Measurements from ENCODE around the gene TBC1D1.
A peak's percentile ranks its signal among the peaks of the same experiment; 100 is the strongest.

Gene TBC1D1, protein sequence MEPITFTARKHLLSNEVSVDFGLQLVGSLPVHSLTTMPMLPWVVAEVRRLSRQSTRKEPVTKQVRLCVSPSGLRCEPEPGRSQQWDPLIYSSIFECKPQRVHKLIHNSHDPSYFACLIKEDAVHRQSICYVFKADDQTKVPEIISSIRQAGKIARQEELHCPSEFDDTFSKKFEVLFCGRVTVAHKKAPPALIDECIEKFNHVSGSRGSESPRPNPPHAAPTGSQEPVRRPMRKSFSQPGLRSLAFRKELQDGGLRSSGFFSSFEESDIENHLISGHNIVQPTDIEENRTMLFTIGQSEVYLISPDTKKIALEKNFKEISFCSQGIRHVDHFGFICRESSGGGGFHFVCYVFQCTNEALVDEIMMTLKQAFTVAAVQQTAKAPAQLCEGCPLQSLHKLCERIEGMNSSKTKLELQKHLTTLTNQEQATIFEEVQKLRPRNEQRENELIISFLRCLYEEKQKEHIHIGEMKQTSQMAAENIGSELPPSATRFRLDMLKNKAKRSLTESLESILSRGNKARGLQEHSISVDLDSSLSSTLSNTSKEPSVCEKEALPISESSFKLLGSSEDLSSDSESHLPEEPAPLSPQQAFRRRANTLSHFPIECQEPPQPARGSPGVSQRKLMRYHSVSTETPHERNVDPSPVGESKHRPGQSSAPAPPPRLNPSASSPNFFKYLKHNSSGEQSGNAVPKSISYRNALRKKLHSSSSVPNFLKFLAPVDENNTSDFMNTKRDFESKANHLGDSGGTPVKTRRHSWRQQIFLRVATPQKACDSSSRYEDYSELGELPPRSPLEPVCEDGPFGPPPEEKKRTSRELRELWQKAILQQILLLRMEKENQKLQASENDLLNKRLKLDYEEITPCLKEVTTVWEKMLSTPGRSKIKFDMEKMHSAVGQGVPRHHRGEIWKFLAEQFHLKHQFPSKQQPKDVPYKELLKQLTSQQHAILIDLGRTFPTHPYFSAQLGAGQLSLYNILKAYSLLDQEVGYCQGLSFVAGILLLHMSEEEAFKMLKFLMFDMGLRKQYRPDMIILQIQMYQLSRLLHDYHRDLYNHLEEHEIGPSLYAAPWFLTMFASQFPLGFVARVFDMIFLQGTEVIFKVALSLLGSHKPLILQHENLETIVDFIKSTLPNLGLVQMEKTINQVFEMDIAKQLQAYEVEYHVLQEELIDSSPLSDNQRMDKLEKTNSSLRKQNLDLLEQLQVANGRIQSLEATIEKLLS (N-terminal part only)

DNA sequence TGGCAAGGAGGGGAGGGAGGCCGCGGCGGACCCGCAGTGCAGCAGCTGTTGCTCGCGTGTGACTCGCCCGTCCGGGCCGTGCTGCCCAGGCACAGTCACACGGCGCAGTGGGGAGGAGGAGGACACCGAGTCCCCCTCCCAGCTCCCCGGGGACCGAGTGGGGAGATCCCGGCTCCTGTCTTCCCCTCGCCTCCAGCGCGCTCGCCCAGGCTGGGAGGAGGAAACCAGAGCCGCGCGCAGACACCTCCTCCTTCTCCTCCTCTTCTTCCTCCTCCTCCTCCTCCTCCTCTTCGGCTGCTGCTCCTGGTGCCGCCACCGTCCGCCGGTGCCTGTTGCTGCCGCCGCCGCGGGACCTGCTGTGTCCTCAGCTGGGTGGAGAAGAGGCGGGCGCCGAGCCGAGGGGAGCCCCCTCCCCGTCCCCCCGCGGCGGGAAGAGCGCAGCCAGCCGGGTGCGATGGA, at the start of gene TBC1D1:
TSS of gene TBC1D1 (plus strand) at position 284 of the 459 bp plus-strand sequence. CDS start 11,012 bp downstream, outside the sequence.
- DNase-seq: no peak

DNA sequence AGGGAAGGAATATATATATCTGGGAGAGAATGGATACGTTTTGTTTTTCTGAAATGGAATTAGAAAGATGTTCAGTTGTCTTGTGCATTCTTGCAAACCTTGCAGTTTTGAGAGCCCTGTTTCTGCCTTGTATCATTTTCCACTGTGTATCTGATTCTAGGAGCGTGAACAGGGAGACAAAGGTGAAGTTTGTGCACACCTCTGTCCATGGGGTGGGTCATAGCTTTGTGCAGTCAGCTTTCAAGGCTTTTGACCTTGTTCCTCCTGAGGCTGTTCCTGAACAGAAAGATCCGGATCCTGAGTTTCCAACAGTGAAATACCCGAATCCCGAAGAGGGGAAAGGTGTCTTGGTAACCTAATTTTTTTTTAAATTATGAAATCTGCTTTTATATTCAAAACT, 46.7 kb upstream of the TBC1D1 start:
- no peak for DNase-seq

DNA sequence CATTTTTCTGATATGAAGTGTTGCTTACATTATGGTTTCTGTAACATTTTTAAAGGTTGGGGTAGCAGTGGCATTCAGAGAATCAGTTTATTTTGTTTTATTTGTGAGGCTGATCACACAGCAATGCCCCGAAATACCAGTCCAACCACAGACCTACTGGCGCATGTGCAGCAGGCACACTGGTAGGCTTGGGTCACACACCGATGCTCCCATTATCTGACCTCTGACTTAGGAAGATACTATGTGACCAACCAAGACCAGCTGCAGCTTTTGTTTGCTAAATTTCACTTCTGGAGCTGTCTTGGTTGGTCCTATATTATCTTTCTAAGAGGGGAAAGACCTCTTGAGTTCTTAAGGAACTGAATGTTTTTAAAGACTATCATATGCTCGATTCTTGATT, 45.7 kb upstream of the TBC1D1 start:
- no peak for DNase-seq

DNA sequence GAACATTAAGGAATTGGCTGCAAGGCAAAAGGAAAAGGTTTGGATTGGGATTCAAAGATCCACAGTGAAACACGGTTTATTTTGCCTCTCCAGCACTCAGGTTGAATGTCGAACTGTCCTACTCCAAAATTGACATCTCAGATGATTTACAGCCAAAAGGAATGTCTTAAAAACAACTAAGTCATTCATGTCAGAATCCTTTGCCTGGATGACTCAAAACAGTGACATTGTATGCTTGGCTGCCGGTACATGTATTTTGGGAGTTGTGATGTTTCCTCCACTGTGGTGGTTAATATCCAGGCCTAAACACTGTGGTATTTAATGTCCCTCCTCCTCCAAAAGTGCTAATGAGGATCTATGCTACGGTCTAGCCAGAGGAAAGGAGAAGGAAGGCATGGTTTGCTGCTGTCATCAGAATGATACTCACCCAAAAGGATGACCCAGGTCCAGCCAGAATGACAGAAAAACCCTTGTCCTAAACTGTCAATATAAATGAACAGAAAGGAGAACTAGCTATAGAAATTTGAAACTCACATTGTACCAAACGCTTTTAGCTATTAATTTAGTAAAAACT, 43.5 kb upstream of the TBC1D1 start:
- no peak for DNase-seq

DNA sequence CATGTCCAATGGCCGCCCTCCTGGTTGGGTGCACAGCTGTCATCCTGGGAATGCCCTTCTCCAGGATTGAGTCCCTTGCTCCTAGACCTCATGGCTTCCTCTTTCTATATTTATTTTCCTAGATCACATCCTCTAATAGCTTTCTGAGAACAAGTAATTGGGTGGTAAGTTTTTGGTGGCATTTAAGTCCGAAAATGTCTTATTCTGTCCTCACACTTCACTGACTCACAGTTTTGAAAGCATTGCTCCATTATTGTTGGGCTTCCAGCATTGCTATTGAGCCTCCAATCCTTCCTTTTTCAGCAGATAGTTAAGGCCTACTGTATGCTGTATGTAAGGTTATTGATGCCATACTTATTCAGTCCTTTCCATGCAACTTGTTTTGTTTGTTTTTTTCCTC, 38.5 kb upstream of the TBC1D1 start:
- no peak for DNase-seq

DNA sequence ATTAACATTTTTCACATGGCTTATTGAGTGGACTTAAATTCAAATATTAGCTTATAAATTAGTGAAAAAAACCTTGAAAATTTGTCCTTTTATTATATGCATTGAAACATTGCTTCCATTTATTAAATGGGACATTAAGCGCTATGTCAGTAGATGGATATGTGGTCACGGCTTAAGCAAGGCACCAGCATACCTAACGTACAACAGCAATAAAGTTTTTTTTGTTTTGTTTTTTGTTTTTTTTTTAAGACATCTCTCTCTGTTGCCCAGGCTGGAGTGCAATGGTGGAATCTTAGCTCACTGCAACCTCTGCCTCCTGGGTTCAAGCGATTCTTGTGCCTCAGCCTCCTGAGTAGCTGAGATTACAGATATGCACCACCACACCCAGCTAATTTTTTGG, 32.8 kb upstream of the TBC1D1 start:
- DNase-seq: no peak

DNA sequence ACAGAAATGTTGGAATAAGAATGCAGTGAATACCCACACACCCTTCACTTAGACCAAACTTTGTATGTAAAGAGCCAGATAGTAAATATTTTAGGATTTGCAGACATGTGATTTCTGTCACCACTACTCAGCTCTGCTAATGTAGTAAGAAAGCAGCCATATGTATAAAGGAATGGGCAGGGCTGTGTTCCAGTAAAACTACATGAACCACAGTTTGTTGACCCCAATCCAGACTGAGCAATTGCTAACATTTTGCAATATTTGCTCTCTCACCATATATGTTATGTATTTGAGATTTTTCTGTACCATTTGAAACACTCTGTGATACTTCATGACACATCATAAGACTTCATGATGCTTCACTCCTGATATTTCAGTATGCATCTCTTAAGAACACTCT, 32.0 kb upstream of the TBC1D1 start:
- DNase-seq: no peak

DNA sequence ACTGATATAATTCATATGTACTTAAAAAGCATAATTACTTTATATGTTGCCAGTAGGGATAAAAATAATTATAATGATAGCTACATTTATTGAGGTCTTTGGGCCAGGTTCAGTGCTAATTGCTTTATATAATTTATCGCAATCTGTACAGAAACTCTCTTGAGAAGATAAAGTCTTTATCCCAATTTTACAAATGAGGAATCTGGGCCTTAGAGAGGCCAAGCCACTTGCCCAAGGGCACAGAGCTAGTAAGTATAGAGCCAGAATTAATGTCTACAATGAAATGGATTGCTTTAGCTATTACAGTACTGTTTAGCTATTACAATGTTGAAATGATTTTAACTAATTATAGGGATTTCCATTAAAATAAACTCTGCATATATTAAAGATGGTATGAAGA, 30.6 kb upstream of the TBC1D1 start:
- no peak for DNase-seq

DNA sequence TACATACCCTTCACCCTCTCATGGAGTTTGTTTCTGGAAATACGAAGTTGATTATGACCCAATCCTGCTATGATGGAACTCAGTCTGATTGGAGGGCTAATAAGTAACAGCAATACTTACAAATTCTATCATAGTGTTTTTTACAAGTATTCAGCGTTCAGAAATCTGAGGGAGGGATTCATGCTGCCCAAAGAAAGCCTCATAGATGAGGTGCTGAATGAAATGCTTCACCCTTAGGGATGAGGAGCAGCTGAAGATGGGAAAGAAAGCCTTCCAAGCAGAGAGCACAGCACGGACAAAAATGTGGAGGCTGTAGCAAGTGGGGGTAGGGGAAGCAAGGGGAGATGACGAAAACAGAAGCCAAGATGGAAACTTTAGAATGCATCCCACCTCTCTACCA, 27.9 kb upstream of the TBC1D1 start:
- DNase-seq: no peak

DNA sequence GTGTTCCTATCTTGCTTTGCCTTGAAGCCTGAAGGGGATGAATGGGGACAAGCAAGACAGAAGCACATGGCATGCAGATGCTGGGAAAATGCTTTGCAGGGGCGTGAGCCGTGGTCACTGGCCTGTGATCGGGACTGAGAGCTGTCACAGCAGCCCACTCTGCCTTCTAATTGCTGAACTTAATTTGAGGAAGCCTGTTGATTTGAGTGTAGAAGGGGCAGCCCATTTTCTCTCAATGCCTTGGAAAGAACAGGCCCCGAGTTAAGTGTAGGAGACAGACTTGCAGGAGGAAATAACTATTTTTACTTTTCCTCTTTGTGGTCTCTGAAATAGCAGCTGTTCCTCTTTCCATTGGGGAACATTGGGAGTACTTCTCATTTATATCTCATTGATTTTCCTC, 26.1 kb upstream of the TBC1D1 start:
- DNase-seq: no peak

DNA sequence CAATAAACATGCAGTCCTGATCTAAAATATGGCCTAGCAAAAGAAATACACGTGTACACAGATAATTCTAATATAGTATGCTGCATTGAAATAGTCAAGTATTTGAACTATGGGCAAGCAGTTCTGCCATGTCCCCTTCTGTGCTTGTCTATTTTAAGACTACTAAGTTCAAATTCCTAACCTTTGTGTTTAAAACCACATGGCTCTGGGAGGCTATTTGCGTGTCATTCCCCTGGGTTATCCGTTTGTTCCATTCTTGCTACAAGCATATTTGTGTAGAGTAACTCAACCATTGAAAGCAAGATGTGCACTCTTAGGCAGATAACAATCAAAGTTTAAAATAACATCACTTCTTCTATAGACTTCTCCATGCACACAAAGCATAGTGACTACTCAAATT, 25.4 kb upstream of the TBC1D1 start:
- DNase-seq: no peak

DNA sequence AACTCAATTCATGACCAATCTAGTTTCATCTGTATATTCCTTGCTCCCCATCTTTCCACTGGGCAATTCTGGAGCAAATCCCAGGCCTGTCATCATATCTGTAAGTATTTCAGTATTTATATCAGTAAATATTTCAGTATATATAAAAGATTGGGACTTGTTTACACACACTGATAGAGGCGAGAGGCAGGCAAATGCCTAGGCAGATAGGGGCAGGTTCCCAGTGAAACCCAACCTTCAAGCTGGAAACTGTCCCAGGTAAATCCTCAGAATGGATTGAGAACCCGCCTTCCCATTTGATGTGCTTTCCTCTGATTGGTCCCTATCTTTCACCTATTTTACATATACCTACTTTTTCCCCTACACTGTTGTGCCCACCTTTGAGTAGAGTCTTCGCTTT, 23.8 kb upstream of the TBC1D1 start:
- DNase-seq: no peak

DNA sequence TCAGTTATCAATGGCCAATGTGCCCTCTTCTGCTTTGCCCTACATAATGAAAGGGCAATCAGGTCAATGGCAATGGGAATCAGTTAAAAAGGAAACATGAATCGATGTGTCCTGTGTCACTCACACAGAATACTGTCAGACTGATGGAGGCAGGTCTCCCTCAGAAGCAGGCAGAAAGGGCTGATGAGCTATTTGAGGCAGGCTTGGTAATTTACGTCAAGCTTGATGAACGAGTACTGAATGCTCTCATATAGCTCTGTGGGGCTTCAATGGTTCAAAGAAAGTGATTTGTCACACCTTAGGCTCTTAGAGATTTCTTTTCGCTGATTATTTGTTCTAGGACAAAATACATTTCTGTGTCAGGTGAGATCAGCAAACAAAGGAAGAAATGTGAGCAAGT, 22.6 kb upstream of the TBC1D1 start:
- DNase-seq: no peak

DNA sequence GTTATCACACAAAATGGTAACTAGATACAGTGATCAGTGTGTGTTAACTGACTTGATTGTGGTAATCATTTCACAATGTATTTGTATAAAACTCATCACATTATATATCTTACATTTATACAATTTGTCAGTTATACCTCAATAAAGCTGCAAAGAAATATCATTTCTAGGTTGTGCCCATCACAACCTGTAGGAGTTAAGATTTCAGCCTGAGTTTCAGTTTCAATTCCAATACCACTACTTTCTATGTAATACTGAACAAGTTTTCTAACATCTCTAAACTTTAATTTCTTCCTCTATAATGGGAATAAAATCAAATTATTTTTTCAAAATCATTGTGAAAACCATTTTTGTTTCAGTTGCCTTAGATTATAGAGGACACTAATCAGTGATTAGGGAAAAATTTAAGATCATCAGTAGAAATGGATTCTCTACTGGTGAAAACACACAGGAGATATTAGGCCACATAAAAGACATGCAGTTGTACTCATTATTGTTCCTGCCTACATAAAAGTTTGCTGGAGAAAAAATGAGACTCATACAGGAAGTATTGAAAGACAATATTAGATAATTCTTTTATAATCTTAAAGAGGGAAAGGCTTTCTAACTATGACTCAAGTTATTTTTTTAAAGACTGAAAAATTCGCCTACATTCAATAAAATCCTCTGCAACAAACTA, 18.4 kb upstream of the TBC1D1 start:
- DNase-seq: no peak

DNA sequence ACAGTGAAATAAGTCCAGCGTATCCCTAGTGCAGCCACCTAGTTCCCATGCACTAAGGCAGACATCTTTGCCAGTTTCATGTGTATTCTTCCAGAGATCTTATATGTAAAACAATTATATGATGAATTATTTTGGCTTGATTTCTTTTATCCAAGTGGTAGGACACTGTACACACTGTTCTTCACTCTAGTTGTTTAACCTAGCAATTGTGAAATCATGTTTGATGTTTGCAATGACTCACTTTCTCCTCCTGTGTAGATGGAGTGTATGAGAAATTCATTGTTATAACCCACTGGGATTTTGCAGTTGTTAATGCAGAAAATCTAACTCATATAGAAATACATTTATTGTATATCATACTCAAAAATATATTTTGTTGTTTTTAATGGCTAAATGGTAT, 17.5 kb upstream of the TBC1D1 start:
- peak; percentile 41 for DNase-seq

DNA sequence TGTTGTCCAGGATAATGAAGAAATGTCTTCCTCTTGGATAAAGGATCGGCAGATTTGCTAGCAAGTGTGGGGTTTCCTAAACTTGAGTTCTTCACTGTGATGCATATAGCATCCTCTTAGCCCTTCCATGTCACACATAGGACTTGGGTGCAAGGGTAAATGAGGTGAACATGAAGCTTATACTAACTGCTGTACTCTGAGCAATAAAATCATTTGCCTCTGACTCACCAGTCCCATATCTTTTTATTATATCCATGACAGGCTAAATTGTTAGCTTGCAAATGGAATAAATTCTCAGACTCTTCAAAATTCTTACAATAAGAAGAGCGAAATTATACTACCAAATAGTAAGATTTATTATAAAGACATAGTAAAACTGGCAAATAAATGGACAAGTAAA, 14.7 kb upstream of the TBC1D1 start:
- DNase-seq: no peak

DNA sequence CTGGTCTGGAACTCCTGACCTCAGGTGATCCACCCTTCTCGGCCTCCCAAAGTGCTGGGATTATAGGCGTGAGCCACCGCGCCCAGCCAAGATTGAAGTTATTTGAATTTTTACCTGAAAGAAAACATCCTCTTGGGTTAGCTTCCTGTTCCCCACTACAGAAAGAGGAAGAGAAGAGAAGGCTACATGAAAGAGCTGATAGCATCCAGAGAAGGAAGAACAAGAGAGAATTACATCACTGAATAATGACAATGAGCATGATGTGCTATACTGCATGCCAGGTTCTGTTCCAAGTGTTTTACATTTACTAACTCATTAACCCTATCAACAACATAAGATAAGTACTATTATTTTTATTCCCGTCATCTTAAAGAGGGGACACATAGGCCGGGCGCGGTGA, 11.5 kb upstream of the TBC1D1 start:
- no peak for DNase-seq

DNA sequence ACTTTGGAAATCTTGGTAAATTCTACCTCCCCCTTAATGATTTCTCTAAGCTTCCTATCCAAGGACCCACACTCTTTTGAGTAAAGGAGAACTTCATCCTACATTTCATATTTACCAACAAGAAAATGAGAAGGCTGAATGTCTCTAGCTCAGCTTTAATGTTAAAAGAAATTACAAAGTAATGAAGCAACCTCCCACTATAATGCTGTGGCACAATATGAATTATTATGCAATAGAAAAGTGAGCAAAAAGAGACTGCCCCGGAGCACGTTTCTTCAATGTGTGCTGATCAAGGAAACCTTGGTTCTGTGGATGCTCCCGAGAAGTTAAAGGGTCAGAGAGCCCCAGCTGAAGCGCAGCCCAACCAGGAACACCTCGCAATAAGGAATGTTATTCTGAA, 9.1 kb upstream of the TBC1D1 start:
- no peak for DNase-seq

DNA sequence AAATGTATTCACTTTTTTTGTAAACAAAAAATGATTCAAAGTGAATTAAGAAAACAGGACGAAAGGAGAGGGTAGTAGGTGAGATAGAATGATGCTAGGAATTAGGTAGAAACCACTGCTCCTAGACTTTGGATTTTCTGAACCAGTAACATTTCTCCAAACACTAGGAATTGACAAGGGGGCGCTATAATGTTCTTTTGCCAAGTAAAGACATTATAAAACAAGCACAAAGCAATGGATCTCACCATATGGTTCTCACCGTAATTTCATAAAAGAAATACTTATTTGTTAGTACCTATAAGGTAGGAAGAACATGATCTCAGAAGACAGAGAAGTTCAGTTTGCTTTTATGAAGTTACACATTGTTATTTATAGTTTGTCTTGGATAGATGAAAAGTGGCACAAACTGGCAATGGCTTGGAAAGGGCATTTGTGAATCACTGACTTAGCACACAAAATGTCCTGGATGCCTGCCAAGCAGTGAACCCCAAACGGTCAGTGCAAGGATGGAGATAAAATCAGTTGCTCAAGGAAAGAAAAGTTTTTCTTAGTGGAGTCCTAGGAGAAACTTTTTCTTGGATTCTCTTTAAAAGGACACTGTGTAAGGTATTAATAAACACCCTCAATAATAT, 8.1 kb upstream of the TBC1D1 start:
- DNase-seq: no peak

DNA sequence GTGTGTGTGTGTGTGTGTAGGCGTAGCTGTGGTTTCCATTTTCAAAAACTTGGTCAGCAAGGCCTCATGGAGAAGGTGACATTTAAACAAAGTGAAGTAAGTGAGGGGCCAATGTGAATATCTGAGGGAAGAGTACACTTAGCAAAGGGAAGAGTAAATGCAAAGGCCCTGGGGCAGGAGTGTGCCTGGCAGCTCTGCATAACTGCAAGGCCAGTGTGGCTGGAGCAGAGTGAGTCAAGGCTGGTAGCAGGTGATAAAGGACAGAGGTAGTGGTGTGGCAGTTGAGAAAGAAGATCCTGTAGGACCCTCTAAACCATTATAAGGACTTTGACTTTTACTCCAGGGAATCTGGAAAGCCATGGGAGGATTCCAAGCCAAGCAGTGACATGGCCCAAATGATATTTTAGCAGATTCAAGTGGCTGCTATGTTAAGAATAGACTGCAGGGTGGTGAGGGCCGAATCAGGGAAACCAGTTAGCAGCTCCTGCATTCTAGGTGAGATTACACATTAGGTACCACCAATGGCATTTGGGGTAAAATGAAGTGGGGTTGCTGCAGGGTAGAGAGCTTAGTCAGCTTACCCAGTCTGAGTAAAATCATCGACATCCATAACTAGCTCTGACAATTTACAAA, 5.9 kb upstream of the TBC1D1 start:
- DNase-seq: no peak

DNA sequence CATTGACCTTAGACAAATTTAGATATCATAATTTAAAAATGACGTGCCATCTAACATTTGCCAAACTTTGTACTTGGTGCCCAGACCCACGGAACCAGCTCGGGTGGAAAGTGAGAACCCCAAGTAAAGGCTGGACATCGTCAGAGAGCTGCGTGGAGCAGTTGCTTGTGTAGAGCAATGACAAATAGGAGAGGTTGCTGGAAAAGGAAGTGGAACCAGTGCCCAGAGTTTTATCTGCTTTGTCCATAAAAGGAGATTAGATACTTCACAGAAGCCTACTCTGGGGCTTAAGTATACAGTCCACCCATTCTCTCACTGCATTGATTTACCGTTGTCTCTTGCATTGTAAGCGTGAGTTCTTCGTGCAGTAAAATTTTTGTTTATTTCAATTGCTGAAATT, 5.4 kb upstream of the TBC1D1 start:
- no peak for DNase-seq
